NCI-H774 (cell line): Measurements from ENCODE around the gene RANBP17.
"Not testable (repeated sequence)": the region's sequence is repeated elsewhere in the genome, so short reads cannot be mapped to it uniquely, and the experiment has no call there.

ENCODE experiments used
- DNase-seq: peaks from one replicate; lab custom pipeline; 2025; lab: John Stamatoyannopoulos, UW

Gene RANBP17

GRCh38 chr5:170867825-170868224 is 6.0 kb downstream of the RANBP17 start:
- DNase-seq = no peak

- not testable (repeated sequence) for DNase-seq
Observed at GRCh38 chr5:170870390-170870789, 8.6 kb downstream of the RANBP17 start.

DNA sequence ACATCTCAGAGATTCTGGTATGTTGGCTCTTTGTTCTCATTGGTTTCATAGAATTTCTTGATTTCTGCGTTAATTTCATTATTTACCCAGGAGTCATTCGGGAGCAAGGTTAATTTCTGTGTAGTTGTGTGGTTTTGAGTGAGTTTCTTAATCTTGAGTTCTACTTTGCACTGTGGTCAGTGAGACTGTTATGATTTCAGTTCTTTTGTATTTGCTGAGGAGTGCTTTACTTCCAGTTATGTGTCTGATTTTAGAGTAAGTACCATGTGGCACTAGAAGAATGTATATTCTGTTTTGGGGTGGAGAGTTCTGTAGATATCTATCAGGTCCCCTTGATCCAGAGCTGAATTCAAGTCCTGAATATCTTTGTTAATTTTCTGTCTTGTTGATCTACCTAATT is 12.2 kb downstream of the RANBP17 start:
- no peak for DNase-seq

DNA sequence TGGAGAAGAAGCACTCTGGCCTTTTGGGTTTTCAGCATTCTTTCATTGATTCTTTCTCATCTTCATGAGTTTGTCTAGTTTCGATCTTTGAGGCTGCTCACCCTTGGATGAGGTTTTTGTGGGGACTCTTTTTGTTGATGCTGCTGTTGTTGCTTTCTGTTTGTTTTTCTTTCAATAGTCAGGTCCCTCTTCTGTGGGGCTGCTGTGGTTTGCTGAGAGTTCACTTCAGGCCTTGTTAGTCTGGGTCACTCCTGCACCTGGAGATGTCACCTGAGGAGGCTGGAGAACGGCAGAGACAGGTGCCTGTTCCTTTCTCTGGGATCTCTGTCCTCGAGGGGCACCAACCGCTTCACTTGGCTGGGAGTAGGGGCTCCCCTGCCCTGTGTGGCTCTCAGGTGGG is 14.0 kb downstream of the RANBP17 start:
- DNase-seq = no peak

DNA sequence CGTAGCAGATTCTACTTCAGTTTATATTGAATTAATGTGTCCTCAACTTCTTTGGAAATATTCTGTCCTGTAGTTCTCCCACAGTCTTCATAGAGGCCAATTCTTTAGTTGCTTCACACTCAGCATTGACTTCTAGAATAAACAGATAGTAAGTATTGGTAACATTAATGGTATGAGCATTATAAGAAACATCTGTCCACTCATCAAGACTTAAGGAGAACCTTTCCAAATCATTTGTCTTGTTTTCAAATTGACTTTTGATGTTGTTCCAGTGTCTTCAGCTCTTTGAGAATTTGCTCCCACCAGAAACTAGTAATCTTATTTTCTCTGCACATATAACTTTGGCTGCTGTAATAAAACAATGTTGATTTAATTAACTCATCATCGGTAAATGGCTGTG is 18.3 kb downstream of the RANBP17 start:
- no peak for DNase-seq

- no peak for DNase-seq
Observed at GRCh38 chr5:170882345-170882744, 20.5 kb downstream of the RANBP17 start.

- no peak for DNase-seq
Observed at GRCh38 chr5:170885256-170885655, 23.4 kb downstream of the RANBP17 start.

GRCh38 chr5:170885809-170886208 is 24.0 kb downstream of the RANBP17 start:
- DNase-seq = no peak

- DNase-seq = no peak
Observed at GRCh38 chr5:170886210-170886894, 24.5 kb downstream of the RANBP17 start.

GRCh38 chr5:170892196-170892595 is 30.4 kb downstream of the RANBP17 start:
- DNase-seq = no peak

DNA sequence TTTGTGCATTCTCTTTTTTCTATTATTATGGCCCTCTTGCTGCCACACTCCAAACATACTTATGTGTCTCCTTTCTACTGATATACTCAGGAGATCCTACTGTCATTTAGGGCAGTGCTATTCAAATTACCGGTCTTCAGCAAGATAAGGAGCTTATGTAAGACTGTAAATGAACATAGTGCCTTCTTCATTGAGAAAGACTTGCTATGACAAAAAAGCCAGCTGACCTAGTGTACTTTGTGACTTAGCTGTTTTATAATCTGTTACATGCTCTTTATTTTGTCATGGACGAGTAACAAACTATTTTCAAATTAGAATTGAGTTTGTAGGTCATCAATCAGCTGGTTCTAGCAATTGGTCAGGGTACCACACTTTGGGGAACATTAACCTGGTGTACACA is 32.8 kb downstream of the RANBP17 start:
- no peak for DNase-seq

- DNase-seq = no peak
Observed at GRCh38 chr5:170896779-170897178, 35.0 kb downstream of the RANBP17 start.

- DNase-seq = no peak
Observed at GRCh38 chr5:170903075-170903474, 41.3 kb downstream of the RANBP17 start.

- no peak for DNase-seq
Observed at GRCh38 chr5:170907758-170908157, 45.9 kb downstream of the RANBP17 start.

DNA sequence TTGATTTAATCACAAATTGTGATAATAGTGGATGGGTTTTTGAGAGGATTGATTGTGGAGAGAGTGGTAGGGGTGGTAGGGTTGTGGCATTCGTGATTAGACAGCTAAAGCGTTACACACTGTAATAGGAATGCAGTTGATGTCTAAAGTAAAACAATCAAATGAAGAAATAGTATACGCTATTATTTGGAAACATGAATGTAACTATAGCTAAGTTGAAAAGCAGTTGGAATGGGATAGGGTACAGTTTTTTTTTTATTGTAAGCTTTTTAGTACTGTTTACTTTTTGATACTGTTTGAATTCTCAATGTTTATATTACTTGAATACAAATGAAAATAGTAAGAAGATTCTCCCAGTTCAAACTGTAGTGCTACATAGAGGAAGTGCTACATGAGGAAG is 51.8 kb downstream of the RANBP17 start:
- DNase-seq = no peak

DNA sequence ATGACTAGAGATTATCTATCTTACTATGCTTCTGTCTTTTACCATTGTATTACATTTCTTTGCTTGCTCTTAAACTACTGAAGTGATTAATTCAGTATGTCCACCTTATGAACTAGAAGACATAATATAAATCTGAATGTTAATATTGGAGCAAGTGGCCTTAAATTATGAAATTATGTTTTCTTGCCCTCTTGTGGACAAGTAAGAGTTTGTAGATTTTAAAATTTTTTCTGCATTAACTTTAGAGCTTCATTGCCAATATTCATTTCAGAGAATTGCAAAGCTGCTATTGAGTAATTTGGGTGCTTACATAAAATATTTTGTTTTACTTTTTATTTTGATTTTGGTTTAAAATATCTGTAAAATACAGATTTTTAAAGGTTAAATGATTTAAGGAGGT is 55.3 kb downstream of the RANBP17 start:
- no peak for DNase-seq

- no peak for DNase-seq
Observed at GRCh38 chr5:170920196-170920595, 58.4 kb downstream of the RANBP17 start.

DNA sequence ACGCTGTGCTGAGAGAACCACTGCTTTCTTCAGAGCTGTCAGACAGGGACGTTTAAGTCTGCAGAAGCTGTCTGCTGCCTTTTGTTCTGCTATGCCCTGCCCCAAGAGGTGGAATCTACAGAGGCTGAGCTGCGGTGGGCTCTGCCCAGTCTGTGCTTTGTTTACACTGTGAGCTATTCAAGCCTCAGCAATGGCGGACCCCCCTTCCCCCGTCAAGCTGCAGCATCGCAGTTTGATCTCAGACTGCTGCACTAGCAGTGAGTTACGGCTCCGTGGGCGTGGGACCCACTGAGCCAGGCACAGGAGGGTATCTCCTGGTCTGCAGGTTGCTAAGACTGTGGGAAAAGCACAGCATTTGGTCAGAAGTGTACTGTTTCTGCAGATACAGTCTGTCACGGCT is 60.5 kb downstream of the RANBP17 start:
- not testable (repeated sequence) for DNase-seq

DNA sequence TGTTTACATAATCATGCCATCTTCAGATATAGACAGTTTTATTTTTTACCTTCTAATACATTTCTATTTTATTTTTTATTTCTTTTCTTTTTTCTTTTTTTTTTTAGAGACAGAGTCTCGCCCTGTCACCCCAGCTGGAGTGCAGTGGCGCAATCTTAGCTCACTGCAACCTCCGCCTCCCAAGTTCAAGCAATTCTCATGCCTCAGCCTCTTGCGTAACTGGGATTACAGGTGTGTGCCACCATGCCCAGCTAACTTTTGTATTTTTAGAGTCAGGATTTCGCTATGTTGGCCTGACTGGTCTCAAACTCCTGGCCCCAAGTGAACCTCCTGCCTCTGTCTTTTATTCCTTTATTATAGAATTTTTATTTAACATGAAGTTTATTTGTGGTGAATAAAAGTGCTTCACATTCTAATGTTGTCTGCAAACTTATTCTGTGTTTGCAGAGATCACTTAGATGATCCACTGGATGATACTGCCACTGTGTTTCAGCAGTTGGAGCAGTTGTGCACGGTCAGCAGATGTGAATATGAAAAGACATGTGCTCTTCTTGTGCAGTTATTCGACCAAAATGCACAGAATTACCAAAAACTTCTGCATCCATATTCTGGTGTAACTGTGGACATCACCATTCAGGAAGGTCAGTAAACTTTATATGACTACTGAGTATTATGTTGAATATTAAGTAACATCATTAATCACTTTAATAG is 62.2 kb downstream of the RANBP17 start:
- no peak for DNase-seq

GRCh38 chr5:170935534-170936218 is 73.9 kb downstream of the RANBP17 start:
- not testable (repeated sequence) for DNase-seq

- DNase-seq = no peak
Observed at GRCh38 chr5:170937072-170937471, 75.3 kb downstream of the RANBP17 start.

DNA sequence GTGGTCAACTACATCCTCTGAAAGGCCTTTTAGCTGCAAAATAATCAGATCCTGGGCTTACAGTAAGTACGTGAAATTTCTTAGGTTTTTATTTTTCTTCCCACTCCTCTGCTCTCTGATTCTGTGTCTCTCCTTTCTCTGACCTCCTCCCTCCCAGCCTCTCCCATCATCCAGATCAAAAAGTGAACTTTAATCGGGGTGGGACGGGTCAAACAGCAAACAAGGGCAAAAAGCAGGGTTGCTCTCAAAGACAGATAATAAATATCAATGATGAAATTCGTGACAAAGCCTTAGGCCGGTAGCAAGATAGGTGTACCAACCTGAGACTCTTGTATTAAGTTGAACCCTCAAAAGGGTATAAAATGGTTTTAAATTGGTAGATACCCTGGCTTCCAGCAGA is 76.1 kb downstream of the RANBP17 start:
- DNase-seq = no peak

- DNase-seq = no peak
Observed at GRCh38 chr5:170939178-170939577, 77.4 kb downstream of the RANBP17 start.
